GM21367 (cell line): ENCODE results near the gene PDCD1.
"Not testable (repeated sequence)": the region's sequence is repeated elsewhere in the genome, so short reads cannot be mapped to it uniquely, and the experiment has no call there.

Experiments
- ATAC-seq: cut with Tn5 transposase; IDR thresholded peaks from one replicate; pipeline ENCODE4 v1.9.1; 2021; ENCODE audit not compliant: unreplicated experiment

The PDCD1 gene

GRCh38 chr2:241835611-241836010 is 23.1 kb downstream of the PDCD1 start:
- no peak for ATAC-seq

GRCh38 chr2:241834527-241835210 is 24.0 kb downstream of the PDCD1 start:
- ATAC-seq = no peak

- ATAC-seq = not testable (repeated sequence)
These were observed 24.8 kb downstream of the PDCD1 start for GRCh38 chr2:241833756-241834526.

- no peak for ATAC-seq
These were observed 25.5 kb downstream of the PDCD1 start for GRCh38 chr2:241833101-241833663.

- no peak for ATAC-seq
These were observed 31.3 kb downstream of the PDCD1 start for GRCh38 chr2:241827394-241827793.

- ATAC-seq = not testable (repeated sequence)
These were observed 34.9 kb downstream of the PDCD1 start for GRCh38 chr2:241823531-241824437.

GRCh38 chr2:241822264-241822623 is 36.5 kb downstream of the PDCD1 start:
- no peak for ATAC-seq

GRCh38 chr2:241821460-241822263 is 37.0 kb downstream of the PDCD1 start:
- no peak for ATAC-seq

GRCh38 chr2:241820625-241821384 is 37.9 kb downstream of the PDCD1 start:
- ATAC-seq = no peak

- not testable (repeated sequence) for ATAC-seq
These were observed 38.6 kb downstream of the PDCD1 start for GRCh38 chr2:241819947-241820624.

GRCh38 chr2:241818943-241819270 is 39.8 kb downstream of the PDCD1 start:
- ATAC-seq = no peak

- ATAC-seq = no peak
These were observed 40.3 kb downstream of the PDCD1 start for GRCh38 chr2:241818229-241818942.

- ATAC-seq = not testable (repeated sequence)
These were observed 40.9 kb downstream of the PDCD1 start for GRCh38 chr2:241817821-241818215.

GRCh38 chr2:241817126-241817820 is 41.4 kb downstream of the PDCD1 start:
- no peak for ATAC-seq

GRCh38 chr2:241816431-241817121 is 42.1 kb downstream of the PDCD1 start:
- no peak for ATAC-seq

GRCh38 chr2:241815477-241816430 is 42.9 kb downstream of the PDCD1 start:
- no peak for ATAC-seq
